Measurements from ENCODE around the gene MRPL36. TPM values are rescaled to one million over a fixed set of nuclear protein-coding genes. Genes with fewer than 3 reads are reported as not detected.

The MRPL36 gene
- total RNA-seq, 1 experiment from 2014 or later, result 145 TPM

DNA sequence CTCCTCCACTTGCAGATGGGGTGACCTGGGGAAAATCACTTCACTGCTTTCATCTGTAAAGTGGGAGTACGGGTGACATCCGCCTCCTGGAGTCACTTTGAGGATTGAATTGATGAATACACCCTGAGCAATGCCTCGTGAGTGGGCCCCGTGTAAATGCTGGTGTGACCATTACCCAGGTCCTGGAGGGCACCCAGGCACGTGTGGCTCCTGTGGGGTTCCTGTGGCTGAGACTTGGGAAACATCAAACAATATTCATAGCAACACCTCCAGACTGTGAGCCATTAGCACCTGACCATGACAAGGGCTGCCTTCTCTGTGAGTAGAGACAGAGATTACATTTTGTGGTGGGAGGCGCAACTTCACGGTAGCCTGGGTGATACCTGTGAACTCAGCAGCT lies 11.4 kb downstream of the MRPL36 start:
- Histone ChIP-seq H4K20me1 (ENCODE audit: insufficient read depth) (no peaks in the 10 kb centered on the region), H3K36me3 (ENCODE audit: low read depth) (no peaks in the 10 kb centered on the region), H3K4me3 (no peak overlapping the region), H3K4me1 (replicated peaks; ENCODE audit: insufficient read depth) (peaks cover 11% of the 10 kb centered on the region), H3K4me2 (no peak overlapping the region), H3F3A (ENCODE audit: insufficient read depth, low read depth) (peaks cover 15% of the 10 kb centered on the region; the same call in 1 of the 2 replicates), H3K27me3 (ENCODE audit: insufficient read depth, low read depth) (peaks cover 52% of the 10 kb centered on the region), H3K79me2 (ENCODE audit: low read depth) (no peaks in the 10 kb centered on the region), H2AFZ (no peak overlapping the region), H3K9me3 (ENCODE audit: insufficient read depth, low read depth) (no peaks in the 10 kb centered on the region), H3K9me2 (ENCODE audit: insufficient read depth) (no peaks in the 10 kb centered on the region), H3K27ac (no peak overlapping the region)
- ChIA-PET POLR2A (ENCODE audit: unreplicated experiment) (no interaction called here), CTCF (no interaction called here)
- TF ChIP-seq, protein P1, sequence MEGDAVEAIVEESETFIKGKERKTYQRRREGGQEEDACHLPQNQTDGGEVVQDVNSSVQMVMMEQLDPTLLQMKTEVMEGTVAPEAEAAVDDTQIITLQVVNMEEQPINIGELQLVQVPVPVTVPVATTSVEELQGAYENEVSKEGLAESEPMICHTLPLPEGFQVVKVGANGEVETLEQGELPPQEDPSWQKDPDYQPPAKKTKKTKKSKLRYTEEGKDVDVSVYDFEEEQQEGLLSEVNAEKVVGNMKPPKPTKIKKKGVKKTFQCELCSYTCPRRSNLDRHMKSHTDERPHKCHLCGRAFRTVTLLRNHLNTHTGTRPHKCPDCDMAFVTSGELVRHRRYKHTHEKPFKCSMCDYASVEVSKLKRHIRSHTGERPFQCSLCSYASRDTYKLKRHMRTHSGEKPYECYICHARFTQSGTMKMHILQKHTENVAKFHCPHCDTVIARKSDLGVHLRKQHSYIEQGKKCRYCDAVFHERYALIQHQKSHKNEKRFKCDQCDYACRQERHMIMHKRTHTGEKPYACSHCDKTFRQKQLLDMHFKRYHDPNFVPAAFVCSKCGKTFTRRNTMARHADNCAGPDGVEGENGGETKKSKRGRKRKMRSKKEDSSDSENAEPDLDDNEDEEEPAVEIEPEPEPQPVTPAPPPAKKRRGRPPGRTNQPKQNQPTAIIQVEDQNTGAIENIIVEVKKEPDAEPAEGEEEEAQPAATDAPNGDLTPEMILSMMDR (conservative IDR thresholded peaks at IDR 0.05), result no peak
- TF ChIP-seq EZH2 (IDR thresholded peaks at IDR 0.05; ENCODE audit: low read depth), result no peak
- intact Hi-C loops (cut with micrococcal nuclease; ENCODE audit: unreplicated experiment), result no loop called here
- DNase-seq, result no peak
- no TSS peak for BruUV-seq (replicated peaks)

DNA sequence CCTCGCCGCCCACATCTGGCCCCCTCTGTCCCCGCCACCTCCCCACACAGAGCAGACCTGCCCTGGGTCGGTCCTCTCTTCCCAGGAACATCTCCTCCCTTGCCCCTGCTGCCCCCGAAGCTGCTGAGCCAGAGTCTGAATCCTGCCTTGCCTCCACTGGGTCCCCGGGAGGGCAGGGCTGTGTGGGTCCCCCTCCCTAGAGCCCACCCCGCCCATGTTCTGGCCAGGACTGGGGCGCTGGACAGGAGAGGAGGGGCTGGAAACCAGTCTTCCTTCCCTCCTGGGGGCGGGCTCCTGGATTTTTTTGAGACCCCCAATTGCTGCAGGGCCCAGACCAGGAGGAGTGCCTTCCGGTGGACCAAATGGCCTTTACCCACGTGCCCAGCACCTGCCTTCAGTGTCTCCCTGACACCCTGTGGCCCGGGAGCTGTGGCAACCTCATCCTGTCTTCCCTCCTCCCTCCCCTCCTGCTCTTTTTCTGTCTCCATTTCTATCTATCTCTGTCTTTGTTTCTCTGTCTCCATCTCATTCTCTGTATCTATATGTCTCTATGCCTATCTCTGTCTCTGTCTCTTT lies 12.1 kb downstream of the MRPL36 start:
- Histone ChIP-seq H3K4me2 (no peak overlapping the region), H4K20me1 (ENCODE audit: insufficient read depth) (no peaks in the 10 kb centered on the region), H3K9me2 (ENCODE audit: insufficient read depth) (no peaks in the 10 kb centered on the region), H3K27me3 (ENCODE audit: insufficient read depth, low read depth) (peaks cover 59% of the 10 kb centered on the region), H3F3A (ENCODE audit: insufficient read depth, low read depth) (peaks cover 15% of the 10 kb centered on the region; the same call in 1 of the 2 replicates), H2AFZ (no peak overlapping the region), H3K27ac (no peak overlapping the region), H3K4me1 (replicated peaks; ENCODE audit: insufficient read depth) (peaks cover 11% of the 10 kb centered on the region), H3K4me3 (no peak overlapping the region), H3K36me3 (ENCODE audit: low read depth) (no peaks in the 10 kb centered on the region), H3K9me3 (ENCODE audit: insufficient read depth, low read depth) (no peaks in the 10 kb centered on the region), H3K79me2 (ENCODE audit: low read depth) (no peaks in the 10 kb centered on the region)
- no TSS peak for BruUV-seq (replicated peaks)
- no peak for TF ChIP-seq EZH2 (IDR thresholded peaks at IDR 0.05; ENCODE audit: low read depth)
- TF ChIP-seq, protein P1 (conservative IDR thresholded peaks at IDR 0.05), result no peak
- CTCF ChIA-PET, result no interaction called here
- intact Hi-C loops (cut with micrococcal nuclease; ENCODE audit: unreplicated experiment), result no loop called here
- POLR2A ChIA-PET (ENCODE audit: unreplicated experiment), result no interaction called here
- no peak for DNase-seq

DNA sequence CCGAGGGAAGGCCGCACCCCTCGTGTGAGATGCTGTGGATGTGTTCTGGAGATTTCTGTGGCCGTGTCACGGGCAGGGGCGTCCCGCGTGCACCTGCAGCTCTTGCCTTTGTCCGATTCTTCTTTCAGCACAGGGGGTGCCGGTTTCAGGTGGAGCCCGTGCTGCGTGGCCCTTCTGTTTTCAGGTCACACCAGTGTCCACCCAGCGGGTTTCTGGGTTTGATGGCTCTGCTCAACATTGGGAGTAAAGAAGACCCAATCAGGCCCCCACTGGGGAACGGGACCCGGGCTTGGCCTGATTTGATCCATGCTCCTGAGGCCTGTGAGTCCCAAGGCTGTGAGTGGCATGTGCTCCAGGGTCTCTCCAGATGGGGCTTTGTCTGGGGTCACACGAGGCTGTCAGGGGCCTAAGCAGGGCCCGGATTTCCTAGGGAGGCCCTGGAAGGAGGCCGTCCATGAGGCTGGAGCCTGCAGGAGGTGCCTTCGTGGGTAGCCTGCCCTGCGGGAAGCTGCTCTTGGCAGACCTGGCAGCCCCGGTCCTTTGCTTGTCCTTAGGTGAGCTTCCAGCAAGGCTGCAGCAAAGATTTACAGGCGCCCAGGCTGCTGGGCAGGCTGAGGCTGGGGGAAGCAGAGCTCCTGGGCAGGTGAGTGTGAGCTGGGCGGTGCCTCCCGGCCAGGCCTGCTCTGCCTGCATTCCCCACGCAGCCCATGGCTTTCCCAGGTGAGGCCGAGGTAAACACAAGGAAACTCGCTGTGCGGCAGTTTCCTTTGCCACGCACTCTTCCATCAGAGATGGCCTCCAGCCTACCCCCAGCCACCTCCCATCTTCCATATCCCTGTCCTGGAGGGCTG lies 12.8 kb downstream of the MRPL36 start:
- no peaks in the 10 kb centered on the region for H3K9me2 ChIP-seq (ENCODE audit: insufficient read depth)
- BruUV-seq (replicated peaks), result no TSS peak
- ChIA-PET CTCF (no interaction called here), POLR2A (ENCODE audit: unreplicated experiment) (no interaction called here)
- no peaks in the 10 kb centered on the region for H4K20me1 ChIP-seq (ENCODE audit: insufficient read depth)
- H3K9me3 ChIP-seq (ENCODE audit: insufficient read depth, low read depth), result no peaks in the 10 kb centered on the region
- DNase-seq, result no peak
- no peak overlapping the region for H3K27ac ChIP-seq
- no peak overlapping the region for H3K4me3 ChIP-seq
- peaks cover 66% of the 10 kb centered on the region for H3K27me3 ChIP-seq (ENCODE audit: insufficient read depth, low read depth)
- peaks cover 11% of the 10 kb centered on the region for H3K4me1 ChIP-seq (replicated peaks; ENCODE audit: insufficient read depth)
- intact Hi-C loops (cut with micrococcal nuclease; ENCODE audit: unreplicated experiment), result no loop called here
- H2AFZ ChIP-seq, result no peak overlapping the region
- peaks cover 15% of the 10 kb centered on the region; the same call in 1 of the 2 replicates for H3F3A ChIP-seq (ENCODE audit: insufficient read depth, low read depth)
- H3K79me2 ChIP-seq (ENCODE audit: low read depth), result no peaks in the 10 kb centered on the region
- TF ChIP-seq, protein P1 (conservative IDR thresholded peaks at IDR 0.05), result no peak
- no peak for TF ChIP-seq EZH2 (IDR thresholded peaks at IDR 0.05; ENCODE audit: low read depth)
- H3K4me2 ChIP-seq, result no peak overlapping the region
- no peaks in the 10 kb centered on the region for H3K36me3 ChIP-seq (ENCODE audit: low read depth)
